Cardiac ventricle fibroblast (primary cell): ENCODE measurements around the gene PLPPR3. TPM values are rescaled to one million over a fixed set of nuclear protein-coding genes. Genes with fewer than 3 reads are reported as not detected.

Experiments
- total RNA-seq: library from RNA; depleted of rRNA; stranded (reverse); fragments of >200 nt; gene quantifications from 2 replicates; pipeline ENCODE4 v1.2.3, GENCODE V29; 2015

PLPPR3 gene, protein sequence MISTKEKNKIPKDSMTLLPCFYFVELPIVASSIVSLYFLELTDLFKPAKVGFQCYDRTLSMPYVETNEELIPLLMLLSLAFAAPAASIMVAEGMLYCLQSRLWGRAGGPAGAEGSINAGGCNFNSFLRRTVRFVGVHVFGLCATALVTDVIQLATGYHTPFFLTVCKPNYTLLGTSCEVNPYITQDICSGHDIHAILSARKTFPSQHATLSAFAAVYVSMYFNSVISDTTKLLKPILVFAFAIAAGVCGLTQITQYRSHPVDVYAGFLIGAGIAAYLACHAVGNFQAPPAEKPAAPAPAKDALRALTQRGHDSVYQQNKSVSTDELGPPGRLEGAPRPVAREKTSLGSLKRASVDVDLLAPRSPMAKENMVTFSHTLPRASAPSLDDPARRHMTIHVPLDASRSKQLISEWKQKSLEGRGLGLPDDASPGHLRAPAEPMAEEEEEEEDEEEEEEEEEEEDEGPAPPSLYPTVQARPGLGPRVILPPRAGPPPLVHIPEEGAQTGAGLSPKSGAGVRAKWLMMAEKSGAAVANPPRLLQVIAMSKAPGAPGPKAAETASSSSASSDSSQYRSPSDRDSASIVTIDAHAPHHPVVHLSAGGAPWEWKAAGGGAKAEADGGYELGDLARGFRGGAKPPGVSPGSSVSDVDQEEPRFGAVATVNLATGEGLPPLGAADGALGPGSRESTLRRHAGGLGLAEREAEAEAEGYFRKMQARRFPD
- 0.10 and 0.44 TPM in 2 replicates for total RNA-seq

DNA sequence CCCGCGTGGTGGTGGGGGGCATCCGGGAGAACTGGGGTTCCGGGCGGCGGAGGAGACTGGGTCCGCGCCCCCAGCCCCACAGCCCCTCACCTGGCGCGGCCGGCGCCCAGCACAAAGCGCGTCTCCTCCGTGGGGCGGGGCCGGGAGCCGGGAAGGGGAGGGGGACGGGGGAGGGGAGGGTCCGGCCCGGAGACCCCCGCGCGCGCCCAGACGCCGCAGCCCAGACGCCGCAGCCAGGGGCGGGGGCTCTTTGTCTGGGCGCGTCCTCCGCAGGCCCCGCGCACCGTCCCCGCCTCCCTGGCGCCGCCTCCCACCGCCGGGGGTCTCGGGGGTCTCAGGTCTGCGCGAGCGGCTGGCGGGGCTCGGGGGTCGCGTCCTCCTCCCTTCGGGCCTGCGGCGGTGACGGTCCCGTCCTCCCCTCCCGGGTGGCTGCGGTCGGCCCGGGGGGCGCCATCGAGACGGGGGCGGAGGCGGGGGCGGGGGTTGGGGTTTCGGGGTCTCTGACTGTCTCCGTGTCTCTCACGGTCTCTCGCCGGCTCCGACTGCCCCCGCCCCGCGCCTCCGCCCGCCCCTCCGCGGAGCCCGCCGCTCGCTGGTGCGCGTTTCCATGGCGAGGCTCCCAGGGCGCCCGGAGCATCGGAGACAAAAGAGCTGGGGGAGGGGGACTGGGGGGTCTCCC, at the start of gene PLPPR3:
PLPPR3 (minus strand) TSS at position 131 of the 679 bp plus-strand sequence. CDS start 396 bp downstream, outside the sequence.

DNA sequence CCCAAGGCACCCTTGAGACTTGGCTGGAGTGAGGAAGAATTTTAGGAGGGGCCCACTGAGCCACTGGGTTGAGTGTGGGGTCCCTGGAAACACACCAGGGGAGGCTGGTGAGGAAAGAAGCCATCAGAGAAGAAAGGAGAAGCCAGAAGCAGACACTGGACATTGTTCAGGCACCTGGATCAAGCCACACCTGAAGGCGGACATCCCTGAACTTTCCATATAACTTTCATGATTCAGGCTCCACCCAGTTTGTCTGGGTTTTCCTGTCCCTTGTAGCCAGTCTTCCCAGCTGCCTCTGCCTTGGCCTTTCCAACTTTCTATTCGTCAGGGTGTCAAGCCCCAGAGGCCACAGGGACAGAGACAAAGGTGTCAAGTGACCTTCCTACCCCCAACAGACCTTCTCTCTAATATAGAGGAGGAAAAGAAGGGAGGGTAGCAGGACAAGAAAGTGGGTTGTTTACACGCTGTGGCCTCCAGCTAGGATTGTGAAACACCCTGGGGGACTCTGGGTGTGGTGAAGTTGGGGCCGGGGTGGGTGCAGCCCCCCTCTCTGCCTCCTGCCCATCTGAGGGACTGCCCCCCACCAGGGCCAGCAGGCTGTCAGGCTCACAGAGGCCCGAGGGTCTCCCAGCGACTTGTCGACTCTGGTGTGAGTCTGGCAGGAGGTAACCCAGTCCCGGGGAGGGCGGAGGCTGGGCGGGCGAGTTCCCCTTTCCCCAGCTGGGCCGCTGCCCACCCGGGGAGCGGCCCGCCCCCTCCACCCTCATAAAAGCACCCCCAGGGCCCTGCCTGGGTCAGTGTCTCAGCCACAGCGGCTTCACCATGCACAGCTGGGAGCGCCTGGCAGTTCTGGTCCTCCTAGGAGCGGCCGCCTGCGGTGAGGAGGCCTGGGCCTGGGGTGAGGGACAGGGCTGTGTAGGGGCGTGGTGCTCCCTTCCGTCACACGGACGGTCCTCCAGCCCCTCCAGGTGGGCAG, 37.4 kb upstream of the PLPPR3 start, which contains the start of gene CFD:
CFD (plus strand) TSS at position 797 of the 976 bp plus-strand sequence; CDS start at position 823, 26 bp downstream.

DNA sequence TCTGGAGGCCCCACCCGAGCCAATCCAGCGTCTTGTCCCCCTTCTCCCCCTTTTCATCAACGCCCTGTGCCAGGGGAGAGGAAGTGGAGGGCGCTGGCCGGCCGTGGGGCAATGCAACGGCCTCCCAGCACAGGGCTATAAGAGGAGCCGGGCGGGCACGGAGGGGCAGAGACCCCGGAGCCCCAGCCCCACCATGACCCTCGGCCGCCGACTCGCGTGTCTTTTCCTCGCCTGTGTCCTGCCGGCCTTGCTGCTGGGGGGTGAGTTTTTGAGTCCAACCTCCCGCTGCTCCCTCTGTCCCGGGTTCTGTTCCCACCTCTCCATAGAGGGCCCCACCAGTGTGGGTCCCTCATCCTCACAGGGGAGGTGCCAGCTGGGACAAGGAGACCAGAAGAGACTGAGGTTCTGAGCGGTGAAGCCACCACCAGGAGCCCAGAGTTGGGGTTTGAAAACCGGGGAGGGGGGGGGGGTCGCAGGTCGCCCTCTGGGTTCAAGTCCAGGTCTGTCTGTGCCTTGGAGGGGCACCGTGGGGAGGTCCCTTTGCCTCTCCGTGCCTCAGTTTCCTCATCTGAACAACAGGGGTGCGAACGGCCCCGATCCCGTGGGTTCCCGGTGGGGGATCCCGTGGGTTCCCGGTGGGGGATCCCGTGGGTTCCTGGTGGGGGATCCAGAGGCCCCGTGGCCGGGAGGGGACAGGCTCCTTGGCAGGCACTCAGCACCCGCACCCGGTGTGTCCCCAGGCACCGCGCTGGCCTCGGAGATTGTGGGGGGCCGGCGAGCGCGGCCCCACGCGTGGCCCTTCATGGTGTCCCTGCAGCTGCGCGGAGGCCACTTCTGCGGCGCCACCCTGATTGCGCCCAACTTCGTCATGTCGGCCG, 30.6 kb upstream of the PLPPR3 start, which contains the start of gene ELANE:
ELANE (plus strand) TSS at position 168 of the 878 bp plus-strand sequence; CDS start at position 194, 26 bp downstream.

DNA sequence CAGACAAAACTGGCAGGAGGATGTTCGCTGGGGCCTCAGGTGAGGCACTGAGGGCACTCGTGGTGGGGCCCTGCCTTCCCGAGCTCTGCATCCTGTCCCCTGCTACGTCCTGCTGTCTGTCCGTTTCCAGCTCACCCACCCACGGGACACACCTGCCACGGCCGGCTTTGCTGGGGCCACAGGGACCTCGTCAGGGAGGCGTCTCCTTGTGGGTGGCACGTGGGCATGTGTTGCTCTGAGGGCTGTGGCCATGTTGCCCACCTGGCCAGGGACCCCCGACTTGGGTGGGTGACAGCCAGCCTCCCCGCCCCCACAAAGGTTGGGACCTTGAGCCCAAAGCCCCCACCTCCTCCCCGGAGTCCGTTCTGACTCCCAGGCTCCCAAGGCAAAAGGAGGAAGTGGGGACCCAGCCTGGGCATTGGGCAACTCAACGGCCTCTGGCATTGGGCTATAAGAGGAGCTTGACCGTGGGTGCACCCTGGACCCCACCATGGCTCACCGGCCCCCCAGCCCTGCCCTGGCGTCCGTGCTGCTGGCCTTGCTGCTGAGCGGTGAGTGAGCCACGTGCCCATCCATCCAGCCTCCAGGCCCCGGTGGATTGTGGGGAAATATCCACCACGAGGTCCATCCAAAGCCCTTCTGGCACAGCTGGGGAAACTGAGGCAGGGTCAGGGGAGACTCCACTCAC, 18.9 kb upstream of the PLPPR3 start, which contains the start of gene PRTN3:
PRTN3 (plus strand) TSS at position 481 of the 688 bp plus-strand sequence; CDS start at position 491, 10 bp downstream.

DNA sequence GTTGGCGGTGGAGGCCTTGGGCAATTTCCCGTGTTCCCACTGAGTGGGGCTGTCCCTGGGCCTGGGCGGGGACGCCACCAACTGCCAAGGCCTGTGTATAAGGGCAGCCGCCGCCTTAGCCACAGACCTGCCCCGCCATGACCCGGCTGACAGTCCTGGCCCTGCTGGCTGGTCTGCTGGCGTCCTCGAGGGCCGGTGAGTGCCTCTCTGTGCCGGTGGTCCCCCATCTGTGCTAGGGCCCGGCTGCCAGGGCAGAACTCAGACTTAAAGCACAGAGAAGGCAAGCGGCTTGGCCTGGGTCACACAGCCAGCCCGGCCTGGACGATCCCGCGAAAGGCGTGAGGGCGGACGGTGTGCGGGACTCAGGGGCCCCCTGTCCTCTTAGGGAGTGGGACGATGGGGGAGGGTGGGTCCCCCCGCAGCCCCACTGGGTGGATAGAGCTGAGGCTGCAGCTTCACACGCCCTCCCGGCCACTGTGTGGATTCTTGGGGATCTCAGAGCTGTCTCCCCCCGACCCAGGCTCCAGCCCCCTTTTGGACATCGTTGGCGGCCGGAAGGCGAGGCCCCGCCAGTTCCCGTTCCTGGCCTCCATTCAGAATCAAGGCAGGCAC, 6.1 kb upstream of the PLPPR3 start, which contains the start of gene AZU1:
AZU1 (plus strand) TSS at position 128 of the 612 bp plus-strand sequence; CDS start at position 138, 10 bp downstream.

DNA sequence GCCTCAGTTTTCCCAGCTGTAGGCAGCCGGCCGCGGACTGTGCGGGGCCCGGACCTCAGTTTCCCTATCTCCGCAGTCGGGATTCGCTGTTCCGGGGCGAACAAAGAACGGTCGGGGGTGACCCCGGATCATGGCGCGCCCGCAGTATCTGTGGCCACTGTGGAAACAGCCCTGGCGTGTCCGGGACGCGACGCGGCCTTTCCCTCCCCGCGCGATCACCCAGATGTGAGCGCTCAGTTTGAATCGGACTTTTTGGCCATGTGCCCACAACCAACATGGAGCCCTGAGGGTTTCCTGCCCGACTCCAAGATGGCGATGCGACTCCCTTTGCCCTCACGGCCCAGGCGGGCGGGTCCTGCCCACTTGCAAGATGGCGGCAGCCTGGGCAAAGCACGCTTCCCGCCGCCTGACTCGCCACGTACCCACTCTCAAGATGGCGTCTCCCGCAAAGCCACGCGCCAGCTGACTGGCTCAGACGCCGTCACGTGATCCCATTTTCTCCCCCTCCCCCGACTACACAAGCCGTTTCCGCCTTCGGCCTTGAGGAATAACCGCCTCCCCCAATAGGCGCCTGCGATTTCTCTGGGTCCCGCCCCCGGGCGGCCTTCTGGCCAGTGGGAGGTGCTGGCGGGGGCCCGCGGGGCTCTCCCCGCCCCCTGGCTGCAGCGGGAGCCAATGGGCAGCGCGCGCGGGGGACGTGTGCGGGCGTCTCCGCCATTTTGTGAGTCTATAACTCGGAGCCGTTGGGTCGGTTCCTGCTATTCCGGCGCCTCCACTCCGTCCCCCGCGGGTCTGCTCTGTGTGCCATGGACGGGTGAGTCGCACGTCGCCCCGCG, 24.8 kb downstream of the PLPPR3 start, which contains the start of gene PTBP1:
PTBP1 (plus strand) TSS at position 761 of the 836 bp plus-strand sequence; CDS start at position 807, 46 bp downstream.

Other genes starting within 250 kb of the PLPPR3 start
- gene BSG, start 249.4 kb downstream of the PLPPR3 start, total RNA-seq: 746 and 828 TPM in 2 replicates
- gene HCN2, start 232.1 kb downstream of the PLPPR3 start, total RNA-seq: 2.5 and 2.7 TPM in 2 replicates
- 20.7 and 31.3 TPM in 2 replicates for gene POLRMT, start 188.4 kb downstream of the PLPPR3 start, total RNA-seq
- not detected in 2 replicates for gene FGF22, start 182.1 kb downstream of the PLPPR3 start, total RNA-seq
- 29.8 and 30.6 TPM in 2 replicates for gene RNF126, start 158.7 kb downstream of the PLPPR3 start, total RNA-seq
- gene FSTL3, start 145.6 kb downstream of the PLPPR3 start, total RNA-seq: 58.3 and 76.3 TPM in 2 replicates
- gene PRSS57, start 126.5 kb downstream of the PLPPR3 start, total RNA-seq: not detected in 2 replicates
- 46.4 and 55.6 TPM in 2 replicates for gene PALM, start 113.0 kb downstream of the PLPPR3 start, total RNA-seq
- not detected in 2 replicates for gene MISP, start 70.8 kb downstream of the PLPPR3 start, total RNA-seq
- gene PTBP1, start 24.5 kb downstream of the PLPPR3 start, total RNA-seq: 139 and 147 TPM in 2 replicates
- not detected in 2 replicates for gene AZU1, start 5.9 kb upstream of the PLPPR3 start, total RNA-seq
- gene PRTN3, start 19.0 kb upstream of the PLPPR3 start, total RNA-seq: not detected in 2 replicates
- gene ELANE, start 30.3 kb upstream of the PLPPR3 start, total RNA-seq: 4.6 and 5.4 TPM in 2 replicates
- 1,761 and 1,927 TPM in 2 replicates for gene CFD, start 37.7 kb upstream of the PLPPR3 start, total RNA-seq
- gene MED16, start 71.2 kb upstream of the PLPPR3 start, total RNA-seq: 30.8 and 34.1 TPM in 2 replicates
- gene RNU6-9, start 71.5 kb upstream of the PLPPR3 start, total RNA-seq: not detected in 2 replicates
- 42.6 and 50.5 TPM in 2 replicates for gene R3HDM4, start 91.3 kb upstream of the PLPPR3 start, total RNA-seq
- gene KISS1R, start 95.4 kb upstream of the PLPPR3 start, total RNA-seq: not detected in 2 replicates
- 2.6 and 4.9 TPM in 2 replicates for gene ARID3A, start 104.1 kb upstream of the PLPPR3 start, total RNA-seq
- 25.3 and 36.2 TPM in 2 replicates for gene WDR18, start 162.4 kb upstream of the PLPPR3 start, total RNA-seq
- 0.88 and 1.2 TPM in 2 replicates for gene GRIN3B, start 178.5 kb upstream of the PLPPR3 start, total RNA-seq
- gene TMEM259, start 199.2 kb upstream of the PLPPR3 start, total RNA-seq: 99.7 and 104 TPM in 2 replicates
- not detected in 2 replicates for gene RNU6-2, start 199.6 kb upstream of the PLPPR3 start, total RNA-seq
- gene CNN2, start 204.7 kb upstream of the PLPPR3 start, total RNA-seq: 149 and 154 TPM in 2 replicates
- gene ABCA7, start 218.2 kb upstream of the PLPPR3 start, total RNA-seq: 2.7 and 3.6 TPM in 2 replicates
- gene ARHGAP45, start 245.2 kb upstream of the PLPPR3 start, total RNA-seq: 0.37 and 0.39 TPM in 2 replicates